Osteocyte (in vitro differentiated cells): ENCODE data around the gene NID1. TPM values are rescaled to one million over a fixed set of nuclear protein-coding genes. Genes with fewer than 3 reads are reported as not detected.

ENCODE experiments used
- DNase-seq: peaks from one replicate; pipeline ENCODE4 v3.0.0; 2021; ENCODE audit warnings: mixed read lengths; ENCODE audit not compliant: unreplicated experiment; ENCODE audit errors: extremely low spot score
- H3K27ac Mint-ChIP-seq: one replicate; pipeline ENCODE4 v1.8.0; 2021; ENCODE audit warnings: mild to moderate bottlenecking, mixed read lengths; ENCODE audit not compliant: unreplicated experiment
- H3K27me3 Mint-ChIP-seq: one replicate; pipeline ENCODE4 v1.8.0; 2021; ENCODE audit warnings: mixed read lengths; ENCODE audit not compliant: unreplicated experiment
- H3K36me3 Mint-ChIP-seq: one replicate; pipeline ENCODE4 v1.8.0; 2021; ENCODE audit warnings: mixed read lengths; ENCODE audit not compliant: unreplicated experiment
- H3K4me1 Mint-ChIP-seq: one replicate; pipeline ENCODE4 v1.8.0; 2021; ENCODE audit warnings: mixed read lengths; ENCODE audit not compliant: unreplicated experiment
- H3K4me3 Mint-ChIP-seq: one replicate; pipeline ENCODE4 v1.8.0; 2021; ENCODE audit warnings: mild to moderate bottlenecking, moderate library complexity, mixed read lengths; ENCODE audit not compliant: unreplicated experiment
- H3K9me3 Mint-ChIP-seq: one replicate; pipeline ENCODE4 v1.8.0; 2021; ENCODE audit warnings: mixed read lengths; ENCODE audit not compliant: unreplicated experiment
- CTCF ChIP-seq: fragments of 200-600 bp; sonication (generic); IDR thresholded peaks from 2 replicates; pipeline ENCODE4 v1.5.0; 2021; ENCODE audit warnings: antibody characterized with exemption, mild to moderate bottlenecking, moderate library complexity
- total RNA-seq: library from RNA; stranded (reverse); gene quantifications from 2 replicates; pipeline ENCODE4 v1.2.1, GENCODE V29; 2021

The NID1 gene
- total RNA-seq, 1 donor from 2014 or later: 142 TPM

GRCh38 chr1:236002572-236002971, 62.3 kb downstream of the NID1 start:
- Mint-ChIP-seq H3K4me3 (no peak overlapping the region), H3K4me1 (peaks cover 21% of the 10 kb centered on the region), H3K27ac (no peak overlapping the region), H3K27me3 (no peaks in the 10 kb centered on the region), H3K9me3 (no peaks in the 10 kb centered on the region), H3K36me3 (peaks cover 27% of the 10 kb centered on the region)
- no peak for TF ChIP-seq CTCF
- no peak for DNase-seq

- no peak for TF ChIP-seq CTCF
- Mint-ChIP-seq H3K27me3 (no peaks in the 10 kb centered on the region), H3K36me3 (peaks cover 22% of the 10 kb centered on the region), H3K27ac (no peak overlapping the region), H3K9me3 (no peaks in the 10 kb centered on the region), H3K4me3 (no peak overlapping the region), H3K4me1 (peaks cover 21% of the 10 kb centered on the region)
- DNase-seq: no peak
These were observed 62.9 kb downstream of the NID1 start for GRCh38 chr1:236002025-236002390.

GRCh38 chr1:236000781-236001180, 64.1 kb downstream of the NID1 start:
- H3K9me3 Mint-ChIP-seq: no peaks in the 10 kb centered on the region
- H3K36me3 Mint-ChIP-seq: peaks cover 12% of the 10 kb centered on the region
- TF ChIP-seq CTCF: no peak
- no peaks in the 10 kb centered on the region for H3K27me3 Mint-ChIP-seq
- no peak overlapping the region for H3K27ac Mint-ChIP-seq
- DNase-seq: no peak
- H3K4me1 Mint-ChIP-seq: peaks cover 19% of the 10 kb centered on the region
- H3K4me3 Mint-ChIP-seq: no peak overlapping the region

- Mint-ChIP-seq H3K27ac (peak overlapping the region; percentile 85), H3K4me1 (peaks cover 16% of the 10 kb centered on the region), H3K36me3 (peaks cover 15% of the 10 kb centered on the region), H3K4me3 (no peak overlapping the region), H3K9me3 (no peaks in the 10 kb centered on the region), H3K27me3 (no peaks in the 10 kb centered on the region)
- TF ChIP-seq CTCF: no peak
- DNase-seq: no peak
These were observed 65.5 kb downstream of the NID1 start for GRCh38 chr1:235999259-235999925.

DNA sequence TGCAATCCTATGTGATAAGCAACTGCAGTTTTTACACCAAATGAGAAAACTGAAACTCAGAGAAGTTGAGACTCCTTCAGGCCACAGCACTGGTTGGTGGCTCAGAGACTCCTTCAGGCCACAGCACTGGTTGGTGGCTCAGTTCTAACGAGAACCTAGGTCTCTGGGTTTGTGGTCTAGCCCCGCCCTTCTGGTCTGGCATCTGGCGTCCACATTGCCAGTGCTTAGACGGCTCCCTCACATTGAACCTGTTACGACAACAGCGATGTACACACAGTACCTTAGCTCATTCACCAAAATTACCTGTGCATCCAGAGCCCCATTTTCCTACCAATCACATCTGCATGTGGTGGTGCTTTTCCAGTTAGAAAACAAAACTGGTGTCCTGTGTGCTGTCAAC, 66.1 kb downstream of the NID1 start:
- no peak overlapping the region for H3K4me3 Mint-ChIP-seq
- H3K36me3 Mint-ChIP-seq: peaks cover 15% of the 10 kb centered on the region
- no peak for TF ChIP-seq CTCF
- H3K4me1 Mint-ChIP-seq: peaks cover 16% of the 10 kb centered on the region
- H3K9me3 Mint-ChIP-seq: no peaks in the 10 kb centered on the region
- DNase-seq: no peak
- H3K27me3 Mint-ChIP-seq: no peaks in the 10 kb centered on the region
- peak overlapping the region; percentile 85 for H3K27ac Mint-ChIP-seq
